ENCODE results near the gene INSIG1.

INSIG1 gene

DNA sequence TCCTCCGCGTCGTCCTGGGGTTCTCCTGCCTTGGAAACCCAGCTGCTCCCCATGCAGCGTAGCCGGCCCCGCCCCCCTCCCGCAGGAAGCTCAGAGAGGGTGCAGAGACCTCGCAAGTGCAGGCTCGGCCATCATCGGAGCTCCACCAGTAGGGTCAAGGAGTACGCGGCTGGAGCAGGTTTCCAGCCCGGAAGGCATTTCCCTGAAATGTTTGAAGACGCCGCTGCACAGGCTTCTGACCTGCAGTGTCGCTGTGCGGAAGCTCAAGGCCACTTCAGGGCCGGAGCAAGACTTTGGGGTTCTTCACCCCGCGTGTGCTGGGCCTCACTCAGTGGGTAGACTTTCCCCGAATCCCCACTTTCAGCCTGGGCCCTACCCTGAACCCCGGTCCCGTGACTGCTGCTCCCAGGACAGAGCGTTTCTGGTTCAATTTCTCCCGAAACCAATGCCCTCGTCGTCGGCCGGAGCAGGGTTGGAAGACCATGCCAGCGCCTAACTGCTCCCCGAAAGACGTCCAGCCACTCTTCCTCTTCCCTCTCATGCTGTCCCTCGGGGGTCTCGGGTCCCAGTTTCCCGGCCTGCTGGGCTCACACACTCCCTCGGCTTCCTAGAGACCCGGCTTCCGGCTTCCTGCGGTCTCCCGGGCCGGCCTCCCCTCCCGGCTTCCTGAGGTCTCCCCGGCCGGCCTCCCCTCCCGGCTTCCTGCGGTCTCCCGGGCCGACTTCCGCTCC is 52.1 kb downstream of the INSIG1 start:
- no peak for DNase-seq (ENCODE audit: low spot score)

DNA sequence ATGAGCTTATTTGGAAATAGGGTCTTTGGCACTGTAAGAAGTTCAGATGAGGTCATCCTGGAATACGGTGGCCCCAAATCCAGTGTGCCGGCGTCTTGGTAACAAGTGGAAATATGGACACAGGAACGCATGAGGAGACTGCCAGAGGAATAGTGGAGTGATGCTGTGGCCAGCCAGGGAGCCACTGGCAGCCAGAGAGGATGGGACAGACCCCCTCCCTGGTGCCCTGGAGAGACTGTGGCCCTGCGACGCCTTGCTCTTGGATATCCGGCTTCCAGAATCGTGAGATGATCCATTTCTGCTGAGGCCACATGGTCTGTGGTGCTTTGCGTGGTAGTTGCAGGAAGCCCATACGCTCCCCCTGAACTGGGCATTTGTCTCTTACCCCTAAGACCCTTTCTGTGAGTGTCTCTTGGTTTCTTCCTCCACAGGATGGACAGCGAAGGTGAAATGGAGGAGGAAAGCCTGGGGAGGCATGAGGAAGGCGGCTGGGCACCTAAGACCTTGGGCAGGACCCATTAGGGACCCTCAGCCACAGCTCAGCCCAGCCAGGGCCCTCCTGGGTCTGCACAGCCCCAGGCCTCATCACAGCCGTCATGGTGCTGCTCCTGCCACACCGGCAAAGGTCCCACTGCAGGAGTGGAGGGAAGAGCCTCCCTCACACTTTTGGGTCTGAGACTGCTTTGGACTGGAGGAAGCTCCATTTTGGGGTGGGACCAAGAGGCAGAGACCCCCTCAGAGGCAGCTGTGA is 53.6 kb downstream of the INSIG1 start:
- DNase-seq (ENCODE audit: low spot score): no peak

DNA sequence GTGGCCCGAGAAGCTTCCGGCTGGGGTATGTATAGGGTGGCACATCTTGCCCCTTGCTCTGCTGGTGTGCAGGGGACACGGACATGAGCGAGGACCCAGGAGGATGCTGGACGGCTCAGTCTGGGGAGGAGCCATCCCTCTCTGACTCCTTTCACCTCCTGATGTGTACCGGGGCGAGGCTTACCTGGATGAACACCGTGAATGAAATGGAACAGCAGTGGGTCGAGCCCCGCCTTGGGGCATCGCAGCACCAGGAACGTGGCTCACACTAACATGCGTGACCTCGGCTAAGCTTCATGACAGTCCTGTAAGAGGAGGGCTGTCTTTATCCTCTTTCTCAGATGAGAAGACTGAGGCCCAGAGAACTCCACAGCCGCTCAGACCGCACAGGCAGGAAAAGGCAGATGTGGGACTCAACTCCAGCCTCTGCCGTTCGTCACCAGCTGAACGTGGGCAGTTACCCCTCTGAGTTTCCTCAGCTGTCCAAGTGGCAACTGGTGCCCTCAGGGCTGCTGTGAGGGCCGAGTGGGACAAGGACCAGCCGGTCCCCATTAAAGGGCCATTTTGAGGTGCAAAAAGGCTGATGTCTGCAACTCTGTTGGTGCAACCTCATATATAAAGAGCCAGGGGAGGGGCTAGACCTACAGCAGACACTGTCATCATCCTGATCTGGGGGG is 54.5 kb downstream of the INSIG1 start:
- no peak for DNase-seq (ENCODE audit: low spot score)

DNA sequence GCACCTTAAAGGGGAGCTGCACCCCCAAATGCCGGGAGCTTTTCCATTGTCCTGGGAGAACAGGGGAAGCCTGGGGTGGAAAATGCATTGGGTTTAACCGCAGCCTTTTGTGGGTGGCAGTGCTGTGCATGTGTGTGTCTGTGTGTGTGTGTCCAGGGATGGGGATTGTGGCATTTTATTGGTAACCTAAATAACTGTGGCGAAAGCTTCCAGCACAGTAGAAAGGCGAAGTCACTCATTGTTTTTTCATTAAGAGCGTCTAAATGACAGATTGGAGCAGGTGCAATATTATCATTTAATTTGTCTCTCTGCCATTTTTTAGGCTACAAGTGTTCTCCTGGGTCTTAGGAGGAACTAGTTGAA is 55.1 kb downstream of the INSIG1 start:
- DNase-seq (ENCODE audit: low spot score): no peak

DNA sequence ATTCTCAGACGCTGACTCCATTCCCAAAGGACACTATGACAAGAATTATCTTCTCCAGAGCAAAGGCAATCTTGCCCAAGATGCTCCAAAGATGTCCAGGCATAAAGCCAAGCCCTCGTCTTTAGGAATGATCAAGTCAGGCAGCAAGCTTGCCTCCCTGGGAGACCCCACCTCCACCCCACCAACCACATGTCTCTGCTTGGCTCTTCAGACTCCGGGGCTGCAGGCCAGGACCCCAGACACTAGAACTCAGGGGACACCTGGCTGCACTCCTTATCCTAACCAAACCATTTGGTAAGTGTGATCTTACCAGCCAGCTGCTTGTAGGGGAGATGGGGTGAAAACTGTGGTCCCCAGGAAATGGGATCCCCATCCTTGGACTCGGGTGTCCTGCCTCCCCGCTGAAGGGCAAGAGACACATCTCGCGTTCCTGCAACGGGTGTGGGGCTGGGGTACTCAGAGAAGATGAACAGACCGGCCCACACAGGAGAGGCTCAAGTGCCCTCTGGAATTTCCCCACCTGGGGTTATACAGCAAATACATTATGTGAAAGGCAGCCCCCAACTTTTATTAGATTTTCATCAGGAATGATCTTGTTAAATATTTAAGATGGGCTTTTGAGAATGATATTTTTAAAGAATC is 55.7 kb downstream of the INSIG1 start:
- no peak for DNase-seq (ENCODE audit: low spot score)

DNA sequence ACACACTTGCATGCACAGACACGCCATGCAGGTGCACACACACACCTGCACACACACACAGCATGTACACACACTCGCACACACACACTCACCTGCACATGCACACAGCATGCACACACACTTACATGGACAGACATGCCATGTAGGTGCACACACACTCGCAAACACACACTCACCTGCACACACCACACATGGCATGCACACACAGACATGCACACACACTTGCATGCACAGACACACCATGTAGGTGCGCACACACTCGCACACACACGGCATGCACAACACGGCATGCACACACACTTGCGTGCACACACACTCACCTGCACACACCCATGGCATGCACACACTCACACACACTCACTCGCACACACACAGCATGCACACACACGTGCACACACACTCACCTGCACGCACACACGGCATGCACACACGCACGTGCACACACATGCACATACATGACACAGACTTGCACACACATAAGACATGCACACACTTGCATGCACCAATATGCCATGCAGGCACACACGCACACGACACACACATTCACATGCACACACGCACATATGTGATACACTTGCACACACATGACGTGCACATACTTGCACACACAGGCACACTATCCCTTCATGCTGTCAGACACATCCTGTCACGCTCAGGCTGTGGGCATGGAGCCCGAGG is 56.8 kb downstream of the INSIG1 start:
- no peak for DNase-seq (ENCODE audit: low spot score)

DNA sequence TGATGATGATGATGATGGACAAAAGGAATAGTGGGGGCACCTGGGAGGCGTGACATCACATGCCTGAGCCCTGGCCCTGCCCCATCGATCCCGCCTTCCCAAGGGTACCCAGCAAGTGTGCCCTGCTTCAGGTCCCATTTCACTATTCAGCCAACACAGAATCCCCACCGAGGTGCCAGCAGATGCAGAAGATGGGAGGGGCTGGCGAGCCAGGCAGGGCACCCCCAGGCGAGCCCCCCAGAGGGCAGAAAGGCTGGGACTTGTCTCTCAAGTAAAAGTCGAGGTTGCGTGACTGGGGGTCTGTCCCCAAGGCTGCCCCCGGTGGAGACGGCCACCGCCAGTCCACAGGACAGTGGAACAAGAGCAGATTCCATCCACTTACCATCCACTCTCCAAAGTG is 57.5 kb downstream of the INSIG1 start:
- DNase-seq (ENCODE audit: low spot score): no peak

DNA sequence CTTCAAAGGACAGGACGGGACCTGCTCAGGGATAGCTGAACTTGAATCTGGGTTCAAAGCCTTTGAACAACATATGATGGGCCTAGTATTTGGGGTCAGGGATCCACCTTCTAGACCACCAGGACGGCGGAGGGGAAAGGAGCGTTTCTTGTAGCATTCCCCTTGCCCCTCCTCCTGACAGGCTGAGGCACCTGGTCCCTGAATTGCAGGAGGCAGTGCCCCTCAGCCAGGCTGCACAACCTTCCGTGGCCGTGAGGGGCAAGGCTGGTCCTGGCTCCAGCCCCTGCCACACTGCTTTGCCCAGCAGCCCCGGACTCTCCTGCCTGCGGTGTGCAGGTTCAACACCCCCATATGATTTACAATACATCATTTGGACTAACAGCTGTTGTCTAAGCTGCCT is 58.1 kb downstream of the INSIG1 start:
- DNase-seq (ENCODE audit: low spot score): no peak

DNA sequence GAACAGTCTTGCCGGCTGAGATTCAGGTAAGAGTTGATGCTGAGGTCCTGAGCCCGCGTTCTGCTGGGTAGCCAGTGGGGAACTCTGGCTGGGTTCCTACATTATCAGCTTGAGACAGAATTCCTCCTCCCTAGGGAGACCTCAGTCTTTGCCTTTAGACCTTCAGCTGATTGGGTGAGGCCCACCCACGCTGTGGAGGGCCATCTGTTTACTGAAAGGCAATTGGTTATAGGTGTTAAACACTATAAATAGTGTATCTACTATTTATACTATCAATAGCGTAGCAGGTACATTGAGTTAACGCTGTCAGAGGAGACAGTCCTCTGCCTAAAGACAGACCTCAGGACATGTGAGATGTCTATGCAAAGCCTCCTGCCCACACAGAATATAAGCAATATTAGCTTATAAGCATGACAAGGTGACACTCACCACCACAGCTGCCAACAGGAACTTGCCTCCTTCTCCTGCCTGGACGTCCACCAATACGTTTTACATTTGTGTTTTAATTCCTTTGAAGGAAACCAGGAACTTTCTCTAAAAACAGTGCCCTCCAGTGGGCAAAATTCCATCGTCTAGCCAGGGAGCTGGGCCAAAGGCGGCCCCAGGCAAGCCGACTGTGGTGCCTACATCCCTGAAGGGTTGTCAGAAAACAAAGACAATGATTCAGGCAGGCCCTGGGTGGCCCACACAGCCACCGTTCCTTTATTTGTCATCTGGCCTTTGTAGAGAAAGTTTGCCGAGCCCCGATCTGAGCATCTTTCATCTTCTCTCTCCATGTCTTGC is 58.8 kb downstream of the INSIG1 start:
- peak; percentile 56 for DNase-seq (ENCODE audit: low spot score)

DNA sequence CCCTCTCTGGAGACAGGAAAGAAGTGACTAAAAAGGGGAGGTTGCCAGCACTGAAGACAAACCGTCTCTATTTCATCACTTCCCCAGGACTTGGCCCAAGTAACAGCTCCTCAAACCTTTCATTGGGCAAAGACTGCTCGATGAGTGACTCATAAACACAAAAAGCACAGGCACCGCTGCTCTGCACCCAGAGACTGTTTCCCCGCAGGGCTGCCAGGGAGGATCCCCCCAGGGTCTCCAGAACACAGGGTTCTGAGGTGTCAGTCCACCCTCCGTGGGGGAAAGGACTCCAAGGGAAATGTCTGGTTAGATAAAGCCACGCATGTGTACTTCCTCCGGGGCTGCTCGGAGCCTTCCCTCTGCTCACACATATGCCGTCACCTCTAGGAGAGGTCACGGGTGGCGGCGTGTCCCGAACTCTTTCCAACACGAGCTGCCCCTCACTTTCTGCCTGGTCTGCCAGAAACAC is 59.9 kb downstream of the INSIG1 start:
- DNase-seq (ENCODE audit: low spot score): peak; percentile 34

DNA sequence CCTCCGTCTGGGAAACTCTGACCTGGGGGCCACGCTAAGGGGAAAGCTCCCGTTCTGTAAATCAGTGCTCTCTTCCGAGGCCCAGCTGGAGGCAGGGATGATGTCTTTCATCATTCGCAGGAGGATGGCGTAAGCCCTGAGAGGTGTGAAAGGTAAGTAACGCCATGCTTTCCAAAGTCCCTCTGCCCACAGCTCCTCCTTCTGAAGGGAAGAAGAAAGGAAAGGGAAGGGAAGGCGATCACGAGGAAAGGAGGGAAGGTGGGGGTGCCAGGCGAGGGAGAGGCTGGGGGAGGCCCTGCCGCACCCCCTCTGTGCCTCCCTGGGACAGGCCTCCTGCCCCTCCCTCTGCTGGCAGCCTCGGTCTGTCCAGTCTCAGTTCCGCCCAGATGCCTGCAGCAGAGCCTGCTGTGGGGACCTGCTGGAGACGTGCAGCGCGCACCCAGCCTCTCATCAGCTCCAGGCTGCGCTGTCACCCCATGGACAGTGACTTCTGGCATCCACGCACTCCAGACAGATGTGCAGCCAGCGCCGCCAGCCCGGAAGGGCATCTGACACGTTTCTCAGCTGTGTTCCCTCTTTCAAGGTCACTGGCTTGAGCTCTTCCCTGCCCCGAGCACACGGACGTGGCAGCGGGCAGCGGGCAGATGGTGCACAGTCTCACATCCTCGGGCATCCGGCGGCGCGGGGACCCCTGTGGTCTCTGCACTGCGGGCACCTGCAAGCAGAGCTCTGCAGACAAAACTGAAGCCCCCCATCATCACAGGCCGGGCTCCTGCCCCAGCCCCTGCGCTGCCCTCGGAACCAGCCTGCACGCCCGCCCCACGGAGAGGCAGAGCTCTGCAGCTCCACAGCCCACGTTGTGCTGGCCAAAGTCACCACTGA is 60.6 kb downstream of the INSIG1 start:
- DNase-seq (ENCODE audit: low spot score): no peak

DNA sequence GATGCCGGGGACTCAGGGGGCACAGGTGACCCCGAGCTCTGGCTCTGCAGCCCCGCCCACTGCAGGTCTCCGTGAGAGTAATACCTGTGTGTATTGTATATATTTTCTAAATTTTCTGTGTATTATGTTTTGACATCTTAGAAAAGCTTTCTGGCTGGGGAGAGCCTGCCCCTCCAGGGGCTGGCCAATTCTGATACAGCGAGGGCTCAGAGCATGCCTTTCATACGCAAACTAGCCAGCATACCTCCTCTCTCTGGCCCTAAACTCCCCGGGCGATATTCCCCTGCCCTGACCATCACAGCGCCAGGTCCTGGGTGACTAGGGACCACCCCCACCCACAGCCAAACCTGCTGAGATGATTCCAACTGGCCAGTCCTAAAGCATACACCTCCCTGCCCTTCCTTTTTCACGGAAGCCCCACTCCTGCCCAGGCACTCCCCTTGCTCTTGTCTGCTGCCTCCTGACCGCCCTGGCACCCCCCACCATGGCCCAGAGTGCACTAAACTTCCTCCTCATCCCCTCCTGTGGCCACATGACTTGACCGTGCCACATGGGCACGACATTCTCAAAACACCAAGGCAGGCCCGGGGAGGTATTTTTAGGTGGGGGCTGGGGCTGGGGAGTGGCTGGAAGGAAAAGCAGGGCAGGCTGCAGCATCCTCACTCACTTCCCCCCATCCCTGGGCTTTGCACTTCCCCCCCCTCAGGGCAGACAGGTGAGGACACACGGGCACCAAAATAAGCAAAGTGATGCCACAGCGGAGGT is 61.5 kb downstream of the INSIG1 start:
- no peak for DNase-seq (ENCODE audit: low spot score)

Measured in RKO (cell line).